ENCODE measurements around the gene TGFB1. TPM values are rescaled to one million over a fixed set of nuclear protein-coding genes. Genes with fewer than 3 reads are reported as not detected.

The TGFB1 gene
- total RNA-seq, 1 experiment from 2014 or later, result 30.1 TPM

GRCh38 chr19:41366089-41366488 is 12.4 kb upstream of the TGFB1 start:
- Mint-ChIP-seq H3K27me3 (ENCODE audit: low read depth) (no peaks in the 10 kb centered on the region), H3K36me3 (ENCODE audit: insufficient read depth in 1 of 3, low read depth in 3 of 3) (no peaks in the 10 kb centered on the region; a peak in 1 of 7 replicates), H3K27ac (peak overlapping the region in 1 of 3 experiments; percentile 40; a peak in 1 of 7 replicates), H3K4me1 (peaks cover 2 to 8% of the 10 kb centered on the region in 2 experiments; a peak in 2 of 4 replicates), H3K4me3 (peak overlapping the region in 1 of 2 experiments; percentile 15; a peak in 3 of 5 replicates), H3K9me3 (no peaks in the 10 kb centered on the region)
- DNase-seq, result no peak
- H2BK20ac ChIP-seq (ENCODE audit: low read depth, low read length, poor library complexity, severe bottlenecking), result no peak overlapping the region
- H2BK15ac ChIP-seq (ENCODE audit: low read depth, low read length), result no peak overlapping the region
- no peak overlapping the region for H3K18ac ChIP-seq (ENCODE audit: insufficient read length, low read depth, low read length)
- no peak overlapping the region for H2AK5ac ChIP-seq (ENCODE audit: insufficient read length, low read length)
- H3K27ac ChIP-seq (ENCODE audit: insufficient read length, low read depth, low read length), result no peak overlapping the region
- TF ChIP-seq, protein P1, sequence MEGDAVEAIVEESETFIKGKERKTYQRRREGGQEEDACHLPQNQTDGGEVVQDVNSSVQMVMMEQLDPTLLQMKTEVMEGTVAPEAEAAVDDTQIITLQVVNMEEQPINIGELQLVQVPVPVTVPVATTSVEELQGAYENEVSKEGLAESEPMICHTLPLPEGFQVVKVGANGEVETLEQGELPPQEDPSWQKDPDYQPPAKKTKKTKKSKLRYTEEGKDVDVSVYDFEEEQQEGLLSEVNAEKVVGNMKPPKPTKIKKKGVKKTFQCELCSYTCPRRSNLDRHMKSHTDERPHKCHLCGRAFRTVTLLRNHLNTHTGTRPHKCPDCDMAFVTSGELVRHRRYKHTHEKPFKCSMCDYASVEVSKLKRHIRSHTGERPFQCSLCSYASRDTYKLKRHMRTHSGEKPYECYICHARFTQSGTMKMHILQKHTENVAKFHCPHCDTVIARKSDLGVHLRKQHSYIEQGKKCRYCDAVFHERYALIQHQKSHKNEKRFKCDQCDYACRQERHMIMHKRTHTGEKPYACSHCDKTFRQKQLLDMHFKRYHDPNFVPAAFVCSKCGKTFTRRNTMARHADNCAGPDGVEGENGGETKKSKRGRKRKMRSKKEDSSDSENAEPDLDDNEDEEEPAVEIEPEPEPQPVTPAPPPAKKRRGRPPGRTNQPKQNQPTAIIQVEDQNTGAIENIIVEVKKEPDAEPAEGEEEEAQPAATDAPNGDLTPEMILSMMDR (conservative IDR thresholded peaks at IDR 0.05), result peak; percentile 57
- H4K91ac ChIP-seq (ENCODE audit: insufficient read length, low read depth, low read length), result no peak overlapping the region
- no peak overlapping the region for H3K56ac ChIP-seq (ENCODE audit: insufficient read length, low read depth, low read length)
- no peak overlapping the region for H3T11ph ChIP-seq (ENCODE audit: low read length)
- no peak overlapping the region for H2AFZ ChIP-seq (ENCODE audit: low read length)
- H4K8ac ChIP-seq (replicated peaks; ENCODE audit: insufficient read length, low read depth, low read length), result no peak overlapping the region
- H2BK120ac ChIP-seq (ENCODE audit: low read depth, low read length, poor library complexity, severe bottlenecking), result no peak overlapping the region
- H3K79me2 ChIP-seq (ENCODE audit: insufficient read depth, low read length), result no peaks in the 10 kb centered on the region
- no peaks in the 10 kb centered on the region for H3K79me1 ChIP-seq (ENCODE audit: insufficient read depth, low read depth, low read length, poor library complexity, severe bottlenecking)
- no peak overlapping the region for H2BK5ac ChIP-seq (ENCODE audit: insufficient read length, low read length)
- peaks cover 8% of the 10 kb centered on the region for H3K23me2 ChIP-seq (ENCODE audit: insufficient read length, low read depth, low read length, poor library complexity, severe bottlenecking)
- no peaks in the 10 kb centered on the region for H3K4me1 ChIP-seq (ENCODE audit: insufficient read depth, low read length)
- no peak overlapping the region for H3K4me2 ChIP-seq (ENCODE audit: insufficient read depth, insufficient read length, low read length)
- no peak overlapping the region for H2BK12ac ChIP-seq (ENCODE audit: insufficient read length, low read depth, low read length)
- no peaks in the 10 kb centered on the region for H4K20me1 ChIP-seq (ENCODE audit: control insufficient read depth, insufficient read depth, insufficient read length)
- no peak overlapping the region for H3K4ac ChIP-seq (ENCODE audit: low read depth, low read length)
- no CpG with 5 or more reads among the region's 1 CpG for WGBS (ENCODE audit: extremely low coverage, insufficient read length, low lambda C conversion rate)
- no peak overlapping the region for H4K5ac ChIP-seq (ENCODE audit: insufficient read length, low read depth, low read length)
- no peaks in the 10 kb centered on the region for H3K9me3 ChIP-seq (ENCODE audit: control insufficient read depth, low read depth, low read length)
- no peaks in the 10 kb centered on the region for H3K27me3 ChIP-seq (ENCODE audit: insufficient read depth, low read length)
- H3K14ac ChIP-seq (ENCODE audit: insufficient read depth, low read length), result no peak overlapping the region
- no peak overlapping the region for H3K23ac ChIP-seq (ENCODE audit: insufficient read length, low read depth, low read length)
- H3K9ac ChIP-seq (ENCODE audit: extremely low read depth, insufficient read length, low read length), result no peak overlapping the region

All from H9 (cell line).